Measurements from ENCODE around the gene PTPRR.

- TF ChIP-seq CTCF (IDR thresholded peaks at IDR 0.05; ENCODE audit: low read depth, low read length) (no peak), MYC (IDR thresholded peaks at IDR 0.05; ENCODE audit: low read depth, low read length) (no peak), POLR2A (IDR thresholded peaks at IDR 0.05; ENCODE audit: extremely low read depth, insufficient read length) (no peak)
These were observed 90.1 kb downstream of the PTPRR start for GRCh38 chr12:70830221-70831061.
